ENCODE results near the gene DPEP3.

Gene DPEP3

GRCh38 chr16:67966549-67967182, 13.6 kb downstream of the DPEP3 start:
- no peak for DNase-seq

DNA sequence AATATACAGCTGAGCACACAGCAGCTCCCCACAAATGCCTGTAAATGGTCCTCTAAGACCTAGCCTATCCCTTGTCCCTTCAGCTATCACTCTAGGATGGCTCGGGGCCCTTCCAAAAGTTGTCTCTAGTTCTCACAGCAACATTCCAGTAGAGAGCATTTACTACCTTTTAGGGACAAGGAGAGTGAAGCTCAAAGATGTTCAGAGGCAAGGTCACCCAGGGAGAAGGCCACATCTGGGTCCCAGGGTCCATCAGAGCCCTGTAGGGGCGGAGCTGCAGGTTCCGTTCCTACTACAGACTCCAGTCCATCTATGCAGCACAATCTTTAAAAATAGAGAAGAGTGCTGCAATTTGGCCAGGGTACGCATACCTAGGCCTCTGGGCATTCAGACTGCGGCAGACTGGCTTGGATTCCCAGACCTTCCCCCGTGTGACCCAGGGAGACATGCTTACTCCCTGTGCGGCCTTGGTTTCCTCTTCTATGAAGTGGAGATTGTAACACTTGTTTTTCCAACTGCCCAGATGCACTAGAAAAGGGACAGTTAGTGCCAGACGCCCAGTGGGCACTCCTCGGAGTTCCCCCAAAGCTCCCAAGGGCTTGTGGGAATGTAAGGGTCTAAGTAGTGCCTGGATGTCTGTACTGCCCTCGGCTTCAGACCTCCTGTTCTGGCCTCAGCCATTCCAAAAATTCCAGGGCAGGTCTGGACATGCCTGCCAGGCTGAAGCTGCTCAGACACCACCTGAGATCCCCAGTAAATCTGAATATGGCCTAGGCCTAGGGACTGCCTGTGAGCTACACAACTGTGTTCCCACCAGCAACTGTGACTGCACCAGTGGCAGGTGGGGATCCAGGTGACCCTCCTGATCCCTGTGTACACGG, 14.4 kb downstream of the DPEP3 start:
- no peak for DNase-seq

GRCh38 chr16:67964477-67965131, 15.7 kb downstream of the DPEP3 start:
- no peak for DNase-seq

DNA sequence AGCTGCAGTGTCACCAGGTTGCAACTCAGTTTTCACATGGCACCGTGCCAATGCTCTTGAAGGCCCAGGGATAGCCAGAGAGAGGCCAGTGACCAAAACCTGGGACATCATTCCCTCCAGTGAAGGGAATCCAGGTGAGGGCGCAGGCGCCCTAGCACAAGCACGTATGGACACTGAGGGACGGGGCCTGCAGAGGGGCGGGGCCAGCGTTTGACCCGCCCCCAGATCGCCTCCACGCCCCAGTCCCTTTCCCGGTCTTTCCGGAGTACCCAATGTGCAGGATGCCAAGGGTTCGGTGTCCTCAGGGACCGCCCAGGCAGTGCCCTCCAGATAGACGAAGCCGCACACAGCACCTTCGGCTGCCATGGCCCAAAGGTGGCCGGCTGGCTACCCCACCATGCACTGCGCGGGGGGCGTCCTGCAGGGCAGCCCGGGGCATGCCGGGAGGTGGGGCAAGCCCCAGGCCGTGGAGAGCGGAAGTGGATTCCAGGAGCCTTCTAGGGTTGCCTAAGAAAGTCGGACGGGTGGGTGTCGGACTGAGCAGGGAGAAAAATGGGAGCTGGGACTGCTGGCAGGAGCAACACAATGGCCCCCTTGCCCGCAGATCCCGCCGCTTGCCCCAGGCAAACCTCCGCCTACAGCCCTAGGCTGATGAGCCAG, 16.5 kb downstream of the DPEP3 start:
- DNase-seq: no peak

GRCh38 chr16:67963292-67963661, 17.0 kb downstream of the DPEP3 start:
- no peak for DNase-seq

DNA sequence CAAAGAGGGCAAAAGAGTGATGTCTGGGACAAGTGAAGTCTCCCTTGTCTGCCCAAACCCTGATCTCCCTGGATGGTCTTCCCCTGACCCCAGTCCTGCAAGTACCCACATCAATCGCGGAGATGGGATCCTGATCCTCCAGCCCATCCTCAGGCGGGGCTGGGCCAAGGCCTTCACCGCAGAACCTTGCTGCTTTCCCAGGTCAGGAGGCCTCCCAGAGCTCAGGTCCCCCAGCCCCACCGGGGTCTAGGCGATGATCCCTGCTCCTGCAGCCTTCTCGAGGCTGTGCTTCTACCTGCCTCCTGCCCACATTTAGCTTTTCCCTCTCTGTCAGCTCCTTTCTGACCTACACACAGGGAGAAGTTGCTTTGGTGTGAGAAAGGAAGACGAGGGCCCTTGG, 18.2 kb downstream of the DPEP3 start:
- no peak for DNase-seq

DNA sequence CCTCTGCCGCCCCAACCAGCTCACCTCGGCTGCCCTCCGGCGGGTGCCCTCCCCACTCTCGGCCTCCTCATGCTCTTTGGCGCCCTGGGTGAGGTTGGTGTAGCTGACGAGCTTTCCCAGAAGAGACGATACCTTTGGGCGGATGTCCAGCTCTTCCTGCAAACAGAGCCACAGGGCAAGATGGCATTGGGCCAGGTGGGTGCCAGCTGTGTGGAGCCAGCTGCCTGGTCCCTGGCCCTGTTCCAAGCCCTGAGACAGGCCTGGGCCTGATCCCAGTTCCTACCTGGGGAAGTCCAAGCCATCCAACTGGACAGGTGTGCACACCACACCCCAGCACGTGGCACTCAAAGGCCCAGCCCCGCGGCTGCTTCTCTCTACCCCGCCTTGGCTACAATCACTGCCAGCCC, 18.7 kb downstream of the DPEP3 start:
- DNase-seq: no peak

DNA sequence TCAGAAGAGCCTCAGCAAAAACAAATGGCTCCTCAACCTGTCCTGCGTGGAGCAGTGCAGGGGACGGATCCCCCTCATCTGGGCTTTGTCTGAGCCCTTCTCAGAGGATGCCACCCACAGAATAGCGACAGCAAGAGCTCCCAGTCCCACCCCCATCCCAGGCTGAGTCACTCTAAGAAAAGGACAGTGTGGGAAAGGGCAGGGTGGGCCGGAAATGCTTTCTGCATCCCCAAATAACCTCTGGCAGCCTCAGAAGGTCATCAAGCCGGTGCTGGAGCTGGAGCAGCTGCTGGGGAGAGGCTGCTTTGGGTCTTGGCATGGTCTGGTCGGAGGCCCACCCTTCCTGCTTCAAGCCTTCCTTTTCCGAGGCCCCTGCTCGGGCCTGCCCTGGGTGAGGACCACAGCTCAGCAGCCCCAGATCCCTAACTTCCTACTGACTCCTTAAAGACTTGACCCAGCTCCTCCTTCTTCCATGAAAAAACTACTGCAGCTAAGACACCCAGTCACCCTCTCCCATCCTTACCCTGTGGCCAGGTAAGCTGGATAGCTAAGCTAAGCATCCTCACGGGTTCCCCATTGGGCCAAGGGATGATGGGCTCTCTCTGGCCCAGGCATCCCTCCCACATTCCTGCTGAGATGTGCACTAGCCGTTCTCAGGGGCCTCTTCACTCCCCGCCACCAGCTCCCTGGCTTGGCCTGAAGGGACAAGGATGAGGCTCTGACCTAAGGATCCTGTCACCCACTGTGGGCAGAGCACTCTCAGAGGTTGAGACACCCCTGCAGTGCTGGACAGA, 20.6 kb downstream of the DPEP3 start:
- no peak for DNase-seq

DNA sequence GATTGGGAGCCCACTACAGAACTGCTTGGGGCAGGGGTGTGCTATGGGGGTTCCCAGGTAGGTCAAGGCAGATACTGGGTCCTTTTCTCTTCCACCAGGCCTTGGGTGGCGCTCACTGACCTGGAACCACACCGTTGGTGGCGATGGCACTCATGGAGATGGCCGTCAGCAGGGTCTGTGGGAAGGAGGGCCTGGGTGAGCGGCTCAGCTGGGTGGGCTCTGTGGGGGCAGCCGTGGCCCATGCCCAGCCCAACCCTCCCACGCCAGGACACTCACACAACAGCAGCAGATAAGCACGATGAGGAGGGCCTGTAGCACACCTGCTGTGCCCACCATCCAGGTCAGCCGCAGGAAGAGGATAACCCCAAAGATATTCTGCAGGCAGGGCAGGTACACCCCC, 22.7 kb downstream of the DPEP3 start:
- DNase-seq: no peak

GRCh38 chr16:67954421-67955196, 25.7 kb downstream of the DPEP3 start:
- no peak for DNase-seq

GRCh38 chr16:67953641-67954375, 26.5 kb downstream of the DPEP3 start:
- no peak for DNase-seq

DNA sequence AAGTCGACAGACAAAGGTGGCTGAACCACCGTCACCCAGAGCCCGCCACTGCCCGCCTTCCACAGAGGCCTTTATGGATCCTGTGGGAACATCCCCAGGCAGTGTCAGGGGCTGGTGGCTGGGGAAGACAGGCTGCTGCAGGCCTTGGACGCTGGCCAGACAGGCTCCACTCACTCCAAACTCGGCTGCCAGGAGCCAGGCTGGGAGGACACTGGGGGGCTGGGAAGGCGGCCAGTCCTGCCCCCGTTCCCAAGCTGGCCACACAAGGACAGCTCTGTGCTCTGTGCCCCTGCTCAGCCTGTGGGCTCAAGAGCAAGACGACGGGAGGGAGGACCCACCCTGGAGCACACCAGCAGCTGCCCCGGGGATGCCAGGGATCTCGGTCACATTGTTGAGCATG, 28.8 kb downstream of the DPEP3 start:
- DNase-seq: no peak

DNA sequence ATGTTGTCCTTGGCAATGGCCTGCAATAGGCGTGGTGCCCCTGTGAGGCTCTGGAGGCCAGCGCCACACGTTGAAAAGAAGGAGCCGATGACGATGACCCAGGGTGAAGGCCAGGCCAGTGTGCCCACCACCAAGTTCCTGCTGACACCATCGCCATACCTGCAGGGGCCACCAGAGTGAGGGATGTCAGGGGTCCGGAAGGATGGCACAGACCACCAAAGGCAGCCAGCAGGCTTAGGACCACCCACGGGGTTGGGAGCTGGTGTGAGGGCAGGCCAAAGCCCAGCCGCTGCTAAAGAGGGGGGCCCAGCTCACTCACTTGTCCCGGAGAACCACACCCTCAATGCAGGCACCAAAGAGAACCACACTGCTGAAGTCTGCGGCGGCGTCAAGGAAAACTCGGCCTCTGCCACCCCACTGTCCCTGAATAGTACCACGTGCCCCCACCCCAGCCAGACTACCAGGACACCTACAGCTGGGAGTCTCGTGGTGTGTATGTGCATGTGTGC, 29.9 kb downstream of the DPEP3 start:
- DNase-seq: no peak

DNA sequence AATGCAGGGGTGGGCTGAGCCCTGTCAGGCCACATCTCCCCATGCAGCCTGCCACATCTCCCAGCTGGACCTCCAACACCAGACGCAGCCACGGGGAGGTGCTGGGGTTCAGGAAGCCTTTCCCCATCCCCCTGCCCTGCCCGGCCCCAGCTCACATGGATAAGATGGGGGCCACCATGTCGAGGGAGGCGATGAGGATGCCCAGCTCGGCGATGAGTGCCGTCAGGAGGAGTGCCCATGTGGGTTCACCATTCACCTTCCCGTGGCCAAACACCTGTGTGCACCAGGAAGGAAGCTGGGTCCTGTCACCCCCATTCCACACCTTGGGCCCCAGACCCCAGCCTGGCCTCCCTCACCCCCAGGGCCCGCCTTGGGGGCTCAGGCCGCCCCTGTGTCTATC, 30.7 kb downstream of the DPEP3 start:
- no peak for DNase-seq

DNA sequence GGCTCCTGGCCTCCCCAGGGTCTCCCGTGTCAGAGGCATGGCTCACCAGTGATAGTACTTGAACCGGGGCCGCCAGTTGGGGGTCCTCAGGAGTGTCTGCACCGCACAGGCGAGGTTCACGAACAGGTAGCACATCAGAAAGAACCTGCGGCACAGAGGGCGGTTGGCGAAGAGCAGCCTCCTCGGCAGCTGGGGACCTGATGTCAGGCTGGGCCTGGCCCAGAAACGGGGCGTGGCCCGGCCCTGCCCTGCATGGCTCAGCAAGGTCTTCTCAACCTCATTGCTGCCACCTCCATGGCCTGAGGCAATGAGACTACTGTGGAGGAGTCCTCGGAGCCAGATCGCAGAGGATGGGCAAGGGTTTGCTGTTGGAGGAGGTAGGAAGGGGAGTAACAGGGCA, 32.3 kb downstream of the DPEP3 start:
- DNase-seq: no peak

DNA sequence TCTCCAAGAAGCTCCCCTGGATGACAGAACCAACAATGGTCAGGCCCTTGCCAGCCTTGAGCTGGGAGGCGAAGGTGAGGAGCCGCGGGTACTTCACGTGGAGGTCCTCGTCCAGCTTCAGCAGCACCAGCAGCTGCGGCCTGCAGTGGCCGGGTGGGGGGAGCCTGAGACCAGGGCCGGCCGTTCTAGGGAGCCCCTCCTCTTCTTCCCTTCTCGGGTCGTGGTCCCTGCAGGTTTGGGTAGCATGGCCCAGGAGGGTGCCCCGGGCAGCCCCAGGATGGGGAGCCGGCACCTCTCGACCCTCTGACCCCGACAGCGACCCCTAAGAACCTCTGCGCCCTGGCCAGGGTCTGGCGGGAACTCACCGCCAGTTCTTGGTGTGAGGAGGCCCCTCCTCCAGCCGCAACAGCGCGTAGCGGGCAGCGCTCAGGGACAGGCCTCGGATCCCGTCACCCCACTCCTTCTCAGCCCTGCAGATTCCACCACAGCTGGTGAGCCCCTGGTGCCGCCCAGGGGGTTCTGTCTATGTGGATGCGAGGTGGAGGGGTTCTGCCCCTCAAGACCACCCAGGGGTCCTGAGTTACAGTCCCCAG, 33.2 kb downstream of the DPEP3 start:
- DNase-seq: no peak

- no peak for DNase-seq
Measured at GRCh38 chr16:67946128-67946569, 34.1 kb downstream of the DPEP3 start.

- DNase-seq: no peak
Measured at GRCh38 chr16:67945392-67945933, 34.8 kb downstream of the DPEP3 start.

- no peak for DNase-seq
Measured at GRCh38 chr16:67944690-67945391, 35.5 kb downstream of the DPEP3 start.

Measured in CD4-positive, alpha-beta T cell treated with Interleukin-4 for 1 hour (primary cell).